ENCODE measurements around the gene CCNF. TPM values are rescaled to one million over a fixed set of nuclear protein-coding genes. Genes with fewer than 3 reads are reported as not detected.
A peak's percentile ranks its signal among the peaks of the same experiment; 100 is the strongest.

The CCNF gene
- total RNA-seq, 1 experiment from 2014 or later, result 60.8 TPM

- H3K4me2 ChIP-seq (ENCODE audit: low read length), result peak overlapping the region; percentile 95
- H3K9me2 ChIP-seq (ENCODE audit: insufficient read depth), result no peaks in the 10 kb centered on the region
- no peak overlapping the region for H2AFZ ChIP-seq (ENCODE audit: low read depth, low read length, poor library complexity, severe bottlenecking)
- no peaks in the 10 kb centered on the region for H3K36me3 ChIP-seq (ENCODE audit: control insufficient read depth in 1 of 2, insufficient read depth in 2 of 2, low read length in 2 of 2)
- ATAC-seq (no peak), DNase-seq (ENCODE audit: low read depth, low spot score) (no peak)
- no TSS peak for BruUV-seq (replicated peaks)
- H3K9me3 ChIP-seq (ENCODE audit: control insufficient read depth in 1 of 2, insufficient read depth in 1 of 2, low read depth in 1 of 2, low read length in 2 of 2), result no peaks in the 10 kb centered on the region
- H3K27me3 ChIP-seq (ENCODE audit: insufficient read depth, low read length), result no peaks in the 10 kb centered on the region
- H3K27ac ChIP-seq (ENCODE audit: low read depth, low read length), result no peak overlapping the region; the same call in 1 of the 2 replicates
- POLR2A ChIA-PET, result interaction anchor here (0.6 to 2.1 kb wide), 3 partner anchors 10 to 264 kb away, joined by 3 to 9 read pairs (median 4); partner anchors contain the start of genes MLST8 and TEDC2
- peaks cover 30 to 62% of the 10 kb centered on the region in 2 experiments for H3K4me1 ChIP-seq (ENCODE audit: control insufficient read depth in 1 of 2, insufficient read depth in 2 of 2, low read length in 2 of 2)
- intact Hi-C loops (cut with micrococcal nuclease), result no loop called here
- peaks cover 2% of the 10 kb centered on the region; the same call in 1 of the 2 replicates for H3K79me2 ChIP-seq (ENCODE audit: insufficient read depth, low read length)
- RAD21 ChIA-PET (ENCODE audit: low non-redundant PET in 1 of 2, low total read pairs in 2 of 2, uncharacterized antibody in 2 of 2, unreplicated experiment in 2 of 2), result no interaction called here
- TF ChIP-seq POLR2A (IDR thresholded peaks at IDR 0.05; ENCODE audit: borderline replicate concordance, extremely low read depth, insufficient read depth, insufficient read length) (no peak), SP1 (IDR thresholded peaks at IDR 0.05; ENCODE audit: low read depth) (no peak), CBX3 (IDR thresholded peaks at IDR 0.05; ENCODE audit: low read depth) (no peak), ZBTB33 (IDR thresholded peaks at IDR 0.05; ENCODE audit: extremely low read depth, insufficient replicate concordance, low read length) (no peak)
- CTCF ChIA-PET, result interaction anchor here (0.6 to 1.6 kb wide), 3 partner anchors 22 to 31 kb away, joined by 3 to 4 read pairs (median 3); no protein-coding TSS in a partner anchor
- no peak overlapping the region for H3K4me3 ChIP-seq (replicated peaks in 1 of 2; ENCODE audit: low read depth in 1 of 2, low read length in 2 of 2)
- no peaks in the 10 kb centered on the region for H4K20me1 ChIP-seq (ENCODE audit: insufficient read depth)
- H3K9ac ChIP-seq (ENCODE audit: low read length), result no peak overlapping the region
Observed at GRCh38 chr16:2469399-2470233, 40.4 kb downstream of the CCNF start.

DNA sequence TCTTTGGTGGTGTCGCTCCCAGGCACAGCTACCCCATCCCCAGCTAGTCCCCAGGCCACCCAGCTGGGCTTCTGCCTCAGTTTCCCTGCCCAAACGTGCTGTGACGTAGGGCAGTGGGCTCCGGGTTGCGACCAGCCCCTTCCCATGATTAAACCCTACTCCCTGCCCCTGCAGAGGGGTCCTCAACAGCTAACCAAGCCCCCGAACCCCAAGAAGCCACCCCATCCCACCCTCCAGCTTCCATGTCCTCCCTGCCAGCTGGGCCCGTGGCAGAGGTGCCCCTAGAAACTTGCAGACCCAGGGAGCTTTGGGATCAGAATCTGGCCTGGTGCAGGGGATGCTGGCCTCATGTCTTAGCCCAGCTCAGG lies 41.0 kb downstream of the CCNF start:
- no peaks in the 10 kb centered on the region for H3K27me3 ChIP-seq (ENCODE audit: insufficient read depth, low read length)
- H3K4me3 ChIP-seq (replicated peaks in 1 of 2; ENCODE audit: low read depth in 1 of 2, low read length in 2 of 2), result no peak overlapping the region
- no peaks in the 10 kb centered on the region for H3K9me3 ChIP-seq (ENCODE audit: control insufficient read depth in 1 of 2, insufficient read depth in 1 of 2, low read depth in 1 of 2, low read length in 2 of 2)
- no peaks in the 10 kb centered on the region for H4K20me1 ChIP-seq (ENCODE audit: insufficient read depth)
- no peaks in the 10 kb centered on the region for H3K36me3 ChIP-seq (ENCODE audit: control insufficient read depth in 1 of 2, insufficient read depth in 2 of 2, low read length in 2 of 2)
- no peak overlapping the region for H3K9ac ChIP-seq (ENCODE audit: low read length)
- no peak overlapping the region; the same call in 1 of the 2 replicates for H3K27ac ChIP-seq (ENCODE audit: low read depth, low read length)
- ATAC-seq (no peak), DNase-seq (ENCODE audit: low read depth, low spot score) (no peak)
- POLR2A ChIA-PET, result interaction anchor here (1.4 kb wide), 1 partner anchor 31 kb away, joined by 3 read pairs; no protein-coding TSS in a partner anchor
- no peak overlapping the region for H2AFZ ChIP-seq (ENCODE audit: low read depth, low read length, poor library complexity, severe bottlenecking)
- no peak overlapping the region for H3K4me2 ChIP-seq (ENCODE audit: low read length)
- intact Hi-C loops (cut with micrococcal nuclease), result no loop called here
- H3K9me2 ChIP-seq (ENCODE audit: insufficient read depth), result no peaks in the 10 kb centered on the region
- CTCF ChIA-PET, result interaction anchor here (1.6 kb wide), 1 partner anchor 31 kb away, joined by 4 read pairs; no protein-coding TSS in a partner anchor
- peaks cover 3% of the 10 kb centered on the region; the same call in 1 of the 2 replicates for H3K79me2 ChIP-seq (ENCODE audit: insufficient read depth, low read length)
- peaks cover 30 to 63% of the 10 kb centered on the region in 2 experiments for H3K4me1 ChIP-seq (ENCODE audit: control insufficient read depth in 1 of 2, insufficient read depth in 2 of 2, low read length in 2 of 2)
- RAD21 ChIA-PET (ENCODE audit: low non-redundant PET in 1 of 2, low total read pairs in 2 of 2, uncharacterized antibody in 2 of 2, unreplicated experiment in 2 of 2), result no interaction called here
- BruUV-seq (replicated peaks), result no TSS peak
- no peak for TF ChIP-seq POLR2A (IDR thresholded peaks at IDR 0.05; ENCODE audit: borderline replicate concordance, extremely low read depth, insufficient read depth, insufficient read length)
- TF ChIP-seq, protein P1, sequence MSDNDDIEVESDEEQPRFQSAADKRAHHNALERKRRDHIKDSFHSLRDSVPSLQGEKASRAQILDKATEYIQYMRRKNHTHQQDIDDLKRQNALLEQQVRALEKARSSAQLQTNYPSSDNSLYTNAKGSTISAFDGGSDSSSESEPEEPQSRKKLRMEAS (IDR thresholded peaks at IDR 0.05), result no peak
- TF ChIP-seq SRF (IDR thresholded peaks at IDR 0.05; ENCODE audit: low read depth), result no peak
- no peak for TF ChIP-seq RAD21 (IDR thresholded peaks at IDR 0.05; ENCODE audit: low read depth)
- TF ChIP-seq EZH2 (IDR thresholded peaks at IDR 0.05), result no peak
- no peak for TF ChIP-seq SP1 (IDR thresholded peaks at IDR 0.05; ENCODE audit: low read depth)
- no peak for TF ChIP-seq CTCF (IDR thresholded peaks at IDR 0.05 in 2 of 3, conservative IDR thresholded peaks at IDR 0.05 in 1 of 3; ENCODE audit: borderline replicate concordance in 1 of 3, insufficient read depth in 1 of 3, low read depth in 2 of 3, low read length in 2 of 3)
- no peak for TF ChIP-seq TCF7L2 (IDR thresholded peaks at IDR 0.05; ENCODE audit: borderline replicate concordance, extremely low read depth, insufficient read depth, insufficient read length)
- TF ChIP-seq, protein P2, sequence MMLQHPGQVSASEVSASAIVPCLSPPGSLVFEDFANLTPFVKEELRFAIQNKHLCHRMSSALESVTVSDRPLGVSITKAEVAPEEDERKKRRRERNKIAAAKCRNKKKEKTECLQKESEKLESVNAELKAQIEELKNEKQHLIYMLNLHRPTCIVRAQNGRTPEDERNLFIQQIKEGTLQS (IDR thresholded peaks at IDR 0.05), result no peak
- no peak for TF ChIP-seq SIN3A (IDR thresholded peaks at IDR 0.05; ENCODE audit: low read depth)
- TF ChIP-seq ZNF274 (IDR thresholded peaks at IDR 0.05; ENCODE audit: low read depth, low read length), result no peak
- TF ChIP-seq FOSL1 (IDR thresholded peaks at IDR 0.05; ENCODE audit: low read depth), result no peak
